ENCODE results near the gene NAGLU. TPM values are rescaled to one million over a fixed set of nuclear protein-coding genes. Genes with fewer than 3 reads are reported as not detected.
"Not testable (repeated sequence)": the region's sequence is repeated elsewhere in the genome, so short reads cannot be mapped to it uniquely, and the experiment has no call there.

Gene NAGLU
- total RNA-seq, 1 donor from 2014 or later = 6.2 TPM

GRCh38 chr17:42548993-42549755, 13.1 kb downstream of the NAGLU start:
- Mint-ChIP-seq H3K4me1 (peaks cover 16% of the 10 kb centered on the region), H3K27ac (no peak overlapping the region), H3K36me3 (peaks cover 2% of the 10 kb centered on the region), H3K27me3 (ENCODE audit: insufficient read depth, low read depth) (peaks cover 5% of the 10 kb centered on the region), H3K9me3 (no peaks in the 10 kb centered on the region), H3K4me3 (peak overlapping the region; percentile 77)
- H3K36me3 ChIP-seq = no peaks in the 10 kb centered on the region
- peaks cover 30% of the 10 kb centered on the region for H3F3A ChIP-seq (ENCODE audit: low read depth)
- H4K20me1 ChIP-seq (ENCODE audit: low read depth) = peaks cover 9% of the 10 kb centered on the region
- H3K27ac ChIP-seq = no peak overlapping the region
- TF ChIP-seq, protein P1, sequence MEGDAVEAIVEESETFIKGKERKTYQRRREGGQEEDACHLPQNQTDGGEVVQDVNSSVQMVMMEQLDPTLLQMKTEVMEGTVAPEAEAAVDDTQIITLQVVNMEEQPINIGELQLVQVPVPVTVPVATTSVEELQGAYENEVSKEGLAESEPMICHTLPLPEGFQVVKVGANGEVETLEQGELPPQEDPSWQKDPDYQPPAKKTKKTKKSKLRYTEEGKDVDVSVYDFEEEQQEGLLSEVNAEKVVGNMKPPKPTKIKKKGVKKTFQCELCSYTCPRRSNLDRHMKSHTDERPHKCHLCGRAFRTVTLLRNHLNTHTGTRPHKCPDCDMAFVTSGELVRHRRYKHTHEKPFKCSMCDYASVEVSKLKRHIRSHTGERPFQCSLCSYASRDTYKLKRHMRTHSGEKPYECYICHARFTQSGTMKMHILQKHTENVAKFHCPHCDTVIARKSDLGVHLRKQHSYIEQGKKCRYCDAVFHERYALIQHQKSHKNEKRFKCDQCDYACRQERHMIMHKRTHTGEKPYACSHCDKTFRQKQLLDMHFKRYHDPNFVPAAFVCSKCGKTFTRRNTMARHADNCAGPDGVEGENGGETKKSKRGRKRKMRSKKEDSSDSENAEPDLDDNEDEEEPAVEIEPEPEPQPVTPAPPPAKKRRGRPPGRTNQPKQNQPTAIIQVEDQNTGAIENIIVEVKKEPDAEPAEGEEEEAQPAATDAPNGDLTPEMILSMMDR (IDR thresholded peaks at IDR 0.05) = no peak
- TF ChIP-seq EZH2 (IDR thresholded peaks at IDR 0.05) = no peak
- no peak for TF ChIP-seq EZH2phosphoT487 (IDR thresholded peaks at IDR 0.05)
- no peak overlapping the region for H2AFZ ChIP-seq (replicated peaks)
- H3K4me1 ChIP-seq = peaks cover 12% of the 10 kb centered on the region
- peaks cover 5% of the 10 kb centered on the region for H3K79me2 ChIP-seq (ENCODE audit: low read depth)
- peak overlapping the region; percentile 56 for H3K4me3 ChIP-seq
- H3K9ac ChIP-seq = no peak overlapping the region
- peak overlapping the region; percentile 65 for H3K4me2 ChIP-seq
- no peak for DNase-seq (ENCODE audit: low spot score)
- no peaks in the 10 kb centered on the region for H3K27me3 ChIP-seq
- H3K9me3 ChIP-seq (ENCODE audit: low read depth) = no peaks in the 10 kb centered on the region

DNA sequence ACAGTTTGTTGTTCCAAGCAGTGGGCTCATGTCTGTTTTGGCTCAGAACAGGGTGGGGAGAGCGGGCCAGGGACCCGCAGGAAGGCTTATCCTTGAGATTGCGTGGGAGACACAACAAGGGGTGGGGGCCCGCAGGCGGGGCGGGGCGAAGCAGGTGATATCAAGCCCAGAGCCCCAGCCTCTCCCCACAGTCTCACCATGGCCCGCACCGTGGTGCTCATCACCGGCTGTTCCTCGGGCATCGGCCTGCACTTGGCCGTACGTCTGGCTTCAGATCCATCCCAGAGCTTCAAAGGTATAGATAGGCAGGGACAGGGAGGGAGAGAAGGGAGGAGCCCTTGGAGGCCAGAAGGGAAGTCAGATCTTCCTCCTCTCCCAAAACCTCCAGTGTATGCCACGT, 16.7 kb downstream of the NAGLU start, which contains the start of gene HSD17B1:
Gene HSD17B1 (plus strand): TSS at position 188 of the 400 bp plus-strand sequence. CDS start 11 bp downstream, at position 199.
- H4K20me1 ChIP-seq (ENCODE audit: low read depth); H3K36me3 ChIP-seq; H3K27me3 ChIP-seq; H3K27ac Mint-ChIP-seq; H3K9me3 Mint-ChIP-seq; H3K27me3 Mint-ChIP-seq (ENCODE audit: insufficient read depth, low read depth); H3K36me3 Mint-ChIP-seq; H3K9me3 ChIP-seq (ENCODE audit: low read depth); H3K79me2 ChIP-seq (ENCODE audit: low read depth); H3K9ac ChIP-seq; DNase-seq (ENCODE audit: low spot score); H3K27ac ChIP-seq; H2AFZ ChIP-seq (replicated peaks): not testable (repeated sequence)
- Mint-ChIP-seq H3K4me3 (peak within 1 kb of the TSS; percentile 93), H3K4me1 (peaks cover 29% of the 10 kb centered on the region)
- peak within 1 kb of the TSS; percentile 82 for H3K4me2 ChIP-seq
- peak within 1 kb of the TSS; percentile 86 for H3K4me3 ChIP-seq
- peaks cover 47% of the 10 kb centered on the region for H3F3A ChIP-seq (ENCODE audit: low read depth)
- peaks cover 22% of the 10 kb centered on the region for H3K4me1 ChIP-seq

GRCh38 chr17:42553161-42553818, 17.2 kb downstream of the NAGLU start:
- DNase-seq (ENCODE audit: low spot score) = peak; percentile 28
- peaks cover 43% of the 10 kb centered on the region for H3F3A ChIP-seq (ENCODE audit: low read depth)
- Mint-ChIP-seq H3K36me3 (no peaks in the 10 kb centered on the region), H3K27me3 (ENCODE audit: insufficient read depth, low read depth) (no peaks in the 10 kb centered on the region), H3K4me3 (peak overlapping the region; percentile 93), H3K27ac (no peak overlapping the region), H3K9me3 (no peaks in the 10 kb centered on the region), H3K4me1 (peaks cover 29% of the 10 kb centered on the region)
- peak overlapping the region; percentile 82 for H3K4me2 ChIP-seq
- no peak overlapping the region for H3K9ac ChIP-seq
- H3K27ac ChIP-seq = no peak overlapping the region
- no peaks in the 10 kb centered on the region for H3K9me3 ChIP-seq (ENCODE audit: low read depth)
- peak overlapping the region; percentile 86 for H3K4me3 ChIP-seq
- H3K79me2 ChIP-seq (ENCODE audit: low read depth) = peaks cover 7% of the 10 kb centered on the region
- TF ChIP-seq EZH2 (IDR thresholded peaks at IDR 0.05) (no peak), EZH2phosphoT487 (IDR thresholded peaks at IDR 0.05) (no peak)
- TF ChIP-seq, protein P1 (IDR thresholded peaks at IDR 0.05) = no peak
- peaks cover 22% of the 10 kb centered on the region for H3K4me1 ChIP-seq
- H3K27me3 ChIP-seq = no peaks in the 10 kb centered on the region
- H3K36me3 ChIP-seq = no peaks in the 10 kb centered on the region
- H2AFZ ChIP-seq (replicated peaks) = no peak overlapping the region
- peaks cover 4% of the 10 kb centered on the region for H4K20me1 ChIP-seq (ENCODE audit: low read depth)
